Measurements from ENCODE around the gene TRIM50. TPM values are rescaled to one million over a fixed set of nuclear protein-coding genes. Genes with fewer than 3 reads are reported as not detected.
"Not testable (repeated sequence)": the region's sequence is repeated elsewhere in the genome, so short reads cannot be mapped to it uniquely, and the experiment has no call there.

Gene TRIM50
- total RNA-seq: not detected

DNA sequence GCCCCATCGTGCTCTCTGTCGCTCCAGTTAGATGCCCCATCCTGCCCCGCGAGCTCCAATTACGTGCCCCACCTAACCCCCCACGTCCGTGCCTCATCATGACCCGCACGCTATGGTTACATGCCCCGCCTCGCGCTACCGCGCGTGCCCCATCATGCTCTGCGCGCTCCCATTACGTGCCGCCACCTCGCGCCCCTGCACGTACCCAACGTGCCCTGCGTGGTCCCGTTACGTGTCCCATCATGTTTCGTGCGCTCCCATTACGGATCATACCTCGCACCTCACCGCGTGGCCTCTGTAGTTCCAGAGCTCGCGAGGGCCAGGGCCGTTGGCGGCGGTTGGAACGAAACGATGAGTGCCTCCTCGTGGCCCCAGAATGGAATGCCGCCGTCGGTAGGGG lies at the start of gene TRIM50, which contains the start of gene FKBP6:
TRIM50 (minus strand) TSS at position 161 of the 400 bp plus-strand sequence. CDS start 3,295 bp downstream, outside the sequence.
FKBP6 (plus strand) TSS at position 240 of the 400 bp plus-strand sequence. CDS start 268 bp downstream, outside the sequence.
- 97% methylated on average over 43 of the region's 43 CpGs; no CpG with 5 or more reads in 1 of the 2 donors for WGBS, 2 donors (ENCODE audit: low coverage in 1 of 2)
- in situ Hi-C loops (cut with MboI; ENCODE audit: low pct_ligation_motif_present in 1 of 4, low pct_unique_long_range_greater_than_20kb in 1 of 4, low sequenced_read_pairs in 3 of 4): not testable (repeated sequence)

DNA sequence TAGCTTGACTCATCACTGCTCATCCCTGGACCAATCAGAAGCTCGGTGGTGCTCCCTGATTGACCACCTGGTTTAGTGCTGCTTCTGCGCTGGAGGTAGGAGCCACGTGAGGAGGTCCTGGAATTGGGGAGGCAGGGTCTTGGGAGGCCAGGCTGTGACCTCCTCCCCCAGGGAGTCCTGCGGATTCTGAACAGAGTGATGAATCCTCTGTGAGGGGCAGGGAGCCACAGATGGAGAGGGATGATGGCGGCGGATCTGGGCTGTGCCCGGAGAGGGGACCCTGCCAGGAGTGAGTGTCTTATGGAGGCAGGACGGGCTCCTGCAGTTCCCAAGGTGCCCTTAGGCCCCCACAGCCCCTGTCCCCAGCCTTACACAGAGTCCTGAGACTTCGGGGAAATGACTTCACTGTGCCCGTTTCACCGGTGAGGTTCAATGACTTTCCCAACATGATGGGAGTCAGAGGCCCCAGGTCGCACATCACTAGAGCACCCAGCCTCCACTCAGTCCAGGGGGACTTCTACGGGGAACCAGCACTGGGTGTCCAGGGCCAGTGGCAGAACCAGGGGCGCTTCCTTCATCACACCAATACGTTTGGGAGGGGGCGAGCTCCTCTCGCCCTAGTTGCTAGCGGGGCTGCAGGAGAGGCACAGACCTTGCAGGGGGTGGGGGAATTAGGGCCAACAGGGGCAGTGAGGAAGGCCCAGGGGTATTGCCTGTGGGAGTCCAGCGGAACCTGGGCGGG lies 49.0 kb upstream of the TRIM50 start:
- 87% methylated on average over 20 of the region's 20 CpGs; no CpG with 5 or more reads in 1 of the 2 donors for WGBS, 2 donors (ENCODE audit: low coverage in 1 of 2)
- H3K4me1 ChIP-seq: peaks cover 0 to 3% (median 0%) of the 10 kb centered on the region in 4 donors
- H3K27ac ChIP-seq: no peak overlapping the region
- H3K27me3 ChIP-seq: peaks cover 34% of the 10 kb centered on the region
- no peak for DNase-seq
- no peaks in the 10 kb centered on the region for H3K36me3 ChIP-seq
- TF ChIP-seq POLR2A (IDR thresholded peaks at IDR 0.05): no peak
- no peak for TF ChIP-seq EP300 (IDR thresholded peaks at IDR 0.05; ENCODE audit: low read depth)
- TF ChIP-seq, protein P1, sequence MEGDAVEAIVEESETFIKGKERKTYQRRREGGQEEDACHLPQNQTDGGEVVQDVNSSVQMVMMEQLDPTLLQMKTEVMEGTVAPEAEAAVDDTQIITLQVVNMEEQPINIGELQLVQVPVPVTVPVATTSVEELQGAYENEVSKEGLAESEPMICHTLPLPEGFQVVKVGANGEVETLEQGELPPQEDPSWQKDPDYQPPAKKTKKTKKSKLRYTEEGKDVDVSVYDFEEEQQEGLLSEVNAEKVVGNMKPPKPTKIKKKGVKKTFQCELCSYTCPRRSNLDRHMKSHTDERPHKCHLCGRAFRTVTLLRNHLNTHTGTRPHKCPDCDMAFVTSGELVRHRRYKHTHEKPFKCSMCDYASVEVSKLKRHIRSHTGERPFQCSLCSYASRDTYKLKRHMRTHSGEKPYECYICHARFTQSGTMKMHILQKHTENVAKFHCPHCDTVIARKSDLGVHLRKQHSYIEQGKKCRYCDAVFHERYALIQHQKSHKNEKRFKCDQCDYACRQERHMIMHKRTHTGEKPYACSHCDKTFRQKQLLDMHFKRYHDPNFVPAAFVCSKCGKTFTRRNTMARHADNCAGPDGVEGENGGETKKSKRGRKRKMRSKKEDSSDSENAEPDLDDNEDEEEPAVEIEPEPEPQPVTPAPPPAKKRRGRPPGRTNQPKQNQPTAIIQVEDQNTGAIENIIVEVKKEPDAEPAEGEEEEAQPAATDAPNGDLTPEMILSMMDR (IDR thresholded peaks at IDR 0.05): no peak
- no peak for TF ChIP-seq POLR2AphosphoS5 (IDR thresholded peaks at IDR 0.05)
- intact Hi-C loops (cut with DNase I; ENCODE audit: low total_unique reads) (no loop called here), in situ Hi-C loops (cut with MboI; ENCODE audit: low pct_ligation_motif_present in 1 of 4, low pct_unique_long_range_greater_than_20kb in 1 of 4, low sequenced_read_pairs in 3 of 4) (no loop called here)
- H3K9me3 ChIP-seq: no peaks in the 10 kb centered on the region
- H3K4me3 ChIP-seq: no peak overlapping the region

More for the DNA sequence above, at the start of gene TRIM50, which contains the start of gene FKBP6:
- H3K27me3 ChIP-seq; DNase-seq; H3K4me3 ChIP-seq; H3K36me3 ChIP-seq; H3K9me3 ChIP-seq; intact Hi-C loops (cut with DNase I; ENCODE audit: low total_unique reads); H3K4me1 ChIP-seq; H3K27ac ChIP-seq: not testable (repeated sequence)

DNA sequence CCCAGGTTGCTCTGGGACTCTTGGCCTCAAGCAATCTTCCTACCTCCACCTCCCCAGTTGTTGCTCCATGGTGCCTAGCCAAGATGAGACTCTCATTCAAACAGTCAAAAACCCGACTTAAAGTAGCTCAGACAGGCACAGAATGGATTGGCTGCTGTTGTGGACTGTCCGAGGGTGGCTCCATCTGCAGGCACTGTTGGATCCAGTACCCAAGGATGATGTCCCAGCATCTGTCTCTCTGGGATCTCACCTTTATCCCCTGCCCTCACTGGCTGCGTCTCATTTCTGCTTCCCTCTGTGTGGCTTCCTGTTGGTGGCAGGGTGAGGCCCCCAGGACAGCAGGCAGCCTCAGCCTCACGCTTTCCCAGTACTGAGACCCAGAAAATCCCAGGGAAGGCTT lies 48.4 kb upstream of the TRIM50 start:
- H3K9me3 ChIP-seq; intact Hi-C loops (cut with DNase I; ENCODE audit: low total_unique reads); in situ Hi-C loops (cut with MboI; ENCODE audit: low pct_ligation_motif_present in 1 of 4, low pct_unique_long_range_greater_than_20kb in 1 of 4, low sequenced_read_pairs in 3 of 4); H3K4me1 ChIP-seq; H3K36me3 ChIP-seq; DNase-seq; H3K4me3 ChIP-seq; H3K27ac ChIP-seq: not testable (repeated sequence)
- H3K27me3 ChIP-seq: peaks cover 34% of the 10 kb centered on the region
- WGBS, 2 donors (ENCODE audit: low coverage in 1 of 2): 64% methylated on average over 4 of the region's 4 CpGs; no CpG with 5 or more reads in 1 of the 2 donors

DNA sequence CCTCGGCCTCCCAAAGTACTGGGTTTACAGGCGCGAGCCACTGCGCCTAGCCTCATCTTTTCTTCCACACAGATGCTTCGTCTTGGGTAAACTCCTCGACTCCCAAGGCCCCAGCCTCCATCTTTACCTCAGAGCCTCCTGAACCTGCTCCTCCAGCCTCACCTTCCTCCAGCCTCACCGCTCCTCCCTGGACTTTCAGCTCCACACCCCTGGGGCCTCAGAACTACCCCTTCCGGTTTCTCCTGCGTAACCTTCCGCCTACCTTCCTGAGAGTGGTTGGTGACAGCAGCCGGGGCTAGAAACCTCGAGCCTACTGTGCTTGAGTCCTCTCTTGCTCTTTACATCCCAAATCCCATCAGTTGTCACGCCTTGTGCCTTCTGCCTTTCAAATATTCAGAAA lies 45.9 kb upstream of the TRIM50 start:
- in situ Hi-C loops (cut with MboI; ENCODE audit: low pct_ligation_motif_present in 1 of 4, low pct_unique_long_range_greater_than_20kb in 1 of 4, low sequenced_read_pairs in 3 of 4) (no loop called here), intact Hi-C loops (cut with DNase I; ENCODE audit: low total_unique reads) (no loop called here)
- no peak for DNase-seq
- Histone ChIP-seq H3K27ac (no peak overlapping the region), H3K27me3 (peaks cover 26% of the 10 kb centered on the region), H3K4me1 (peaks cover 0 to 3% (median 0%) of the 10 kb centered on the region in 4 donors), H3K9me3 (no peaks in the 10 kb centered on the region), H3K36me3 (no peaks in the 10 kb centered on the region), H3K4me3 (no peak overlapping the region)
- TF ChIP-seq POLR2A (IDR thresholded peaks at IDR 0.05) (no peak), POLR2AphosphoS5 (IDR thresholded peaks at IDR 0.05) (no peak), EP300 (IDR thresholded peaks at IDR 0.05; ENCODE audit: low read depth) (no peak)
- TF ChIP-seq, protein P1 (IDR thresholded peaks at IDR 0.05): no peak
- WGBS, 2 donors (ENCODE audit: low coverage in 1 of 2): 86 to 87% methylated on average over 8 to 13 of the region's 13 CpGs

DNA sequence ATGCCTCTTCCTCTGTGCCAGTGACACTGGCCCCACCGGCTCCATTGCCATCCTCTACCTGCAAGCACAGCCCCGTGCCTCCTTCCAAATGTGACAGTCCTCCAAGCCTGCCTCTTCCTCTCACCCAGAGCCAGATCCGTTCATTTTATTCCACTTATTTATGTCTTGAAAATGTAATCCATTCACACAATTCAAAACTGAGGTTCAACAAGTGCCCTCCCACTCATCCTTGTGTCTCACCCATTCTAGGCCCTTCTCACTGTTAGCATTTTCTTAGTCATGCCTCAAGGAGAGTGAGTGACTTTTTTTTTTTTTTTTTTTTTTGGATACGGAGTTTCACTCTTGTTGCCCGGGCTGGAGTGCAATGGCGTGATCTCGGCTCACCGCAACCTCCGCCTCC lies 41.7 kb upstream of the TRIM50 start:
- H3K36me3 ChIP-seq: no peaks in the 10 kb centered on the region
- H3K9me3 ChIP-seq: no peaks in the 10 kb centered on the region
- intact Hi-C loops (cut with DNase I; ENCODE audit: low total_unique reads): no loop called here
- whole genome bisulfite sequencing, 2 donors (ENCODE audit: low coverage in 1 of 2): 91% methylated on average over 6 to 9 of the region's 9 CpGs
- in situ Hi-C loops (cut with MboI; ENCODE audit: low pct_ligation_motif_present in 1 of 4, low pct_unique_long_range_greater_than_20kb in 1 of 4, low sequenced_read_pairs in 3 of 4): no loop called here
- H3K4me3 ChIP-seq: no peak overlapping the region
- H3K27ac ChIP-seq: no peak overlapping the region
- no peak for DNase-seq
- peaks cover 5% of the 10 kb centered on the region for H3K27me3 ChIP-seq
- no peaks in the 10 kb centered on the region for H3K4me1 ChIP-seq
- TF ChIP-seq POLR2AphosphoS5 (IDR thresholded peaks at IDR 0.05): no peak
- TF ChIP-seq EP300 (IDR thresholded peaks at IDR 0.05; ENCODE audit: low read depth): no peak
- no peak for TF ChIP-seq POLR2A (IDR thresholded peaks at IDR 0.05)
